Neuronal stem cell (in vitro differentiated cells): Measurements from ENCODE around the gene TNFRSF12A.

Source experiments
- DNase-seq: peaks from one replicate; pipeline ENCODE4 v3.0.0-alpha.2; 2013; ENCODE audit warnings: low spot score
- H2AFZ ChIP-seq: one replicate; pipeline ENCODE4 v1.6.1; 2013; ENCODE audit warnings: mild to moderate bottlenecking, low read length, inconsistent platforms
- H2AK5ac ChIP-seq: 2 replicates; pipeline ENCODE4 v1.6.1; 2013; ENCODE audit warnings: low read depth, mild to moderate bottlenecking, inconsistent platforms, low read length, moderate library complexity, mixed read lengths
- H2BK120ac ChIP-seq: 2 replicates; pipeline ENCODE4 v1.6.1; 2013; ENCODE audit warnings: low read depth, mild to moderate bottlenecking, inconsistent platforms, low read length, moderate library complexity, mixed read lengths
- H2BK12ac ChIP-seq: one replicate; pipeline ENCODE4 v1.6.1; 2013; ENCODE audit warnings: low read length, inconsistent platforms
- H2BK15ac ChIP-seq: 2 replicates; pipeline ENCODE4 v1.6.1; 2013; ENCODE audit warnings: mild to moderate bottlenecking, low read length, inconsistent platforms, mixed read lengths
- H2BK5ac ChIP-seq: one replicate; pipeline ENCODE4 v1.6.1; 2013; ENCODE audit warnings: inconsistent platforms, mild to moderate bottlenecking, low read length, moderate library complexity
- H3K14ac ChIP-seq: one replicate; pipeline ENCODE4 v1.6.1; 2013; ENCODE audit warnings: low read length, inconsistent platforms
- H3K18ac ChIP-seq: 2 replicates; pipeline ENCODE4 v1.6.1; 2013; ENCODE audit warnings: low read length, inconsistent platforms
- H3K23ac ChIP-seq: 2 replicates; pipeline ENCODE4 v1.6.1; 2013; ENCODE audit warnings: low read depth, mild to moderate bottlenecking, mixed read lengths, low read length, inconsistent platforms; ENCODE audit not compliant: poor library complexity
- H3K27ac ChIP-seq: replicated peaks from 3 replicates; pipeline ENCODE4 v1.5.1; 2013; ENCODE audit warnings: low read length, inconsistent platforms
- H3K27me3 ChIP-seq, 3 experiments: 2 replicates each; pipeline ENCODE4 v1.6.1; 2013; ENCODE audit warnings: low read length in 3 of 3, mild to moderate bottlenecking in 2 of 3, inconsistent platforms in 1 of 3, low read depth in 1 of 3, mixed read lengths in 1 of 3, moderate library complexity in 1 of 3; ENCODE audit not compliant: control insufficient read depth in 3 of 3, insufficient read depth in 3 of 3
- H3K36me3 ChIP-seq, 2 donors: replicated peaks in 1 of 2; 2 replicates each; pipeline ENCODE4 v1.6.1; 2013; ENCODE audit warnings: low read length in 2 of 2; ENCODE audit not compliant: control insufficient read depth in 2 of 2, insufficient read depth in 2 of 2
- H3K4ac ChIP-seq: 2 replicates; pipeline ENCODE4 v1.6.1; 2013; ENCODE audit warnings: inconsistent platforms, mild to moderate bottlenecking, low read length, moderate library complexity
- H3K4me1 ChIP-seq, 2 donors: 1 replicate in 1 of 2; 2 replicates in 1 of 2; pipeline ENCODE4 v1.6.1; 2013; ENCODE audit warnings: low read length in 2 of 2, low read depth in 1 of 2; ENCODE audit not compliant: control insufficient read depth in 2 of 2, insufficient read depth in 1 of 2
- H3K4me2 ChIP-seq: one replicate; pipeline ENCODE4 v1.6.1; 2013; ENCODE audit warnings: mild to moderate bottlenecking, low read length, inconsistent platforms; ENCODE audit not compliant: insufficient read depth, poor library complexity, severe bottlenecking
- H3K4me3 ChIP-seq, 2 donors: 2 replicates each; pipeline ENCODE4 v1.5.1; 2013; ENCODE audit warnings: low read length in 2 of 2, mild to moderate bottlenecking in 2 of 2, inconsistent platforms in 1 of 2, moderate library complexity in 1 of 2
- H3K79me1 ChIP-seq: one replicate; pipeline ENCODE4 v1.6.1; 2013; ENCODE audit warnings: low read depth, mild to moderate bottlenecking, inconsistent platforms, low read length, moderate library complexity
- H3K9ac ChIP-seq: one replicate; pipeline ENCODE4 v1.6.1; 2013; ENCODE audit warnings: mild to moderate bottlenecking, low read depth, low read length, inconsistent platforms; ENCODE audit not compliant: poor library complexity
- H3K9me3 ChIP-seq, 2 donors: replicated peaks in 1 of 2; 2 replicates each; pipeline versions ENCODE3 to v1.6.1; 2013; ENCODE audit warnings: low read length in 2 of 2, mild to moderate bottlenecking in 2 of 2, inconsistent platforms in 1 of 2, low read depth in 1 of 2, mixed read lengths in 1 of 2, moderate library complexity in 1 of 2; ENCODE audit not compliant: control insufficient read depth in 2 of 2, insufficient read depth in 1 of 2
- H4K8ac ChIP-seq: one replicate; pipeline ENCODE4 v1.6.1; 2013; ENCODE audit warnings: low read depth, mild to moderate bottlenecking, inconsistent platforms, low read length, moderate library complexity
- H4K91ac ChIP-seq: one replicate; pipeline ENCODE4 v1.6.1; 2013; ENCODE audit warnings: low read length, low read depth, mild to moderate bottlenecking, inconsistent platforms; ENCODE audit not compliant: poor library complexity
- WGBS, 2 donors: extraction: QIAGEN DNeasy Blood & Tissue Kit; methylation state at CpG; one replicate each; pipeline ENCODE4 v1.1.7; 2013; ENCODE audit warnings: missing lambda C conversion rate in 2 of 2, mixed read lengths in 1 of 2; ENCODE audit not compliant: insufficient read length in 2 of 2, insufficient replicate concordance in 1 of 2; ENCODE audit errors: extremely low coverage in 2 of 2; 5-methylcytosine and 5-hydroxymethylcytosine counted together

Gene TNFRSF12A

GRCh38 chr16:2977440-2977839 lies 42.7 kb upstream of the TNFRSF12A start:
- H3K4me2 ChIP-seq, result no peak overlapping the region
- no CpG with 5 or more reads among the region's 6 CpGs for WGBS, 2 donors

GRCh38 chr16:2979669-2980226 lies 40.4 kb upstream of the TNFRSF12A start:
- no peak overlapping the region for H4K8ac ChIP-seq
- H2BK5ac ChIP-seq, result peak overlapping the region; percentile 90
- H3K14ac ChIP-seq, result peak overlapping the region; percentile 94
- peaks cover 0 to 8% (median 0%) of the 10 kb centered on the region in 3 experiments for H3K27me3 ChIP-seq
- H3K4ac ChIP-seq, result no peak overlapping the region
- no peaks in the 10 kb centered on the region for H3K9me3 ChIP-seq
- peak overlapping the region; percentile 85 for H2AFZ ChIP-seq
- H3K23ac ChIP-seq, result peak overlapping the region; percentile 100
- H2AK5ac ChIP-seq, result peak overlapping the region; percentile 63
- no CpG with 5 or more reads among the region's 43 CpGs for WGBS, 2 donors
- no peak overlapping the region for H3K27ac ChIP-seq
- no peak overlapping the region for H2BK120ac ChIP-seq
- no peak for DNase-seq
- H4K91ac ChIP-seq, result peak overlapping the region; percentile 53
- H2BK15ac ChIP-seq, result peak overlapping the region; percentile 94
- H3K9ac ChIP-seq, result peak overlapping the region; percentile 91
- peak overlapping the region; percentile 83 for H3K18ac ChIP-seq
- peak overlapping the region; percentile 93 for H3K4me2 ChIP-seq
- peak overlapping the region; percentile 87 to 95 for H3K4me3 ChIP-seq
- peaks cover 9% of the 10 kb centered on the region for H3K79me1 ChIP-seq
- peaks cover 13 to 40% of the 10 kb centered on the region in 2 donors for H3K36me3 ChIP-seq
- H2BK12ac ChIP-seq, result no peak overlapping the region
- peaks cover 14 to 20% of the 10 kb centered on the region in 2 donors for H3K4me1 ChIP-seq

More at GRCh38 chr16:2977440-2977839, 42.7 kb upstream of the TNFRSF12A start:
- H2BK5ac ChIP-seq, result no peak overlapping the region
- peaks cover 9% of the 10 kb centered on the region for H3K79me1 ChIP-seq
- H2BK12ac ChIP-seq, result no peak overlapping the region
- no peak overlapping the region for H2BK15ac ChIP-seq
- no peak overlapping the region for H4K8ac ChIP-seq
- no peak overlapping the region for H3K4me3 ChIP-seq
- peaks cover 0 to 3% (median 0%) of the 10 kb centered on the region in 3 experiments for H3K27me3 ChIP-seq
- H4K91ac ChIP-seq, result no peak overlapping the region
- no peak overlapping the region for H2AFZ ChIP-seq
- peaks cover 14 to 18% of the 10 kb centered on the region in 2 donors for H3K4me1 ChIP-seq
- DNase-seq, result no peak
- no peaks in the 10 kb centered on the region for H3K9me3 ChIP-seq
- no peak overlapping the region for H3K27ac ChIP-seq
- H3K9ac ChIP-seq, result no peak overlapping the region
- H3K4ac ChIP-seq, result no peak overlapping the region
- no peak overlapping the region for H3K18ac ChIP-seq
- H3K23ac ChIP-seq, result no peak overlapping the region
- H3K14ac ChIP-seq, result no peak overlapping the region
- no peak overlapping the region for H2BK120ac ChIP-seq
- no peak overlapping the region for H2AK5ac ChIP-seq
- peaks cover 26 to 63% of the 10 kb centered on the region in 2 donors for H3K36me3 ChIP-seq

GRCh38 chr16:2980227-2981176 lies 39.7 kb upstream of the TNFRSF12A start, which contains the start of gene PKMYT1:
Gene PKMYT1 (minus strand): TSS chr16:2980446. CDS start chr16:2979657, 789 bp downstream.
- peak within 1 kb of the TSS; percentile 98 for H3K9ac ChIP-seq
- H3K14ac ChIP-seq, result peak within 1 kb of the TSS; percentile 94
- H4K91ac ChIP-seq, result peak within 1 kb of the TSS; percentile 53
- H3K4me1 ChIP-seq, result peaks cover 14 to 20% of the 10 kb centered on the region in 2 donors
- H3K18ac ChIP-seq, result peak within 1 kb of the TSS; percentile 99
- H3K4me3 ChIP-seq, result peak within 1 kb of the TSS; percentile 87 to 95
- H3K4me2 ChIP-seq, result peak within 1 kb of the TSS; percentile 93
- peak within 1 kb of the TSS; percentile 37 for H3K4ac ChIP-seq
- peak within 1 kb of the TSS; percentile 65 for H4K8ac ChIP-seq
- peak within 1 kb of the TSS; percentile 85 for H2AFZ ChIP-seq
- H2AK5ac ChIP-seq, result peak within 1 kb of the TSS; percentile 96
- H3K23ac ChIP-seq, result peak within 1 kb of the TSS; percentile 100
- peaks cover 9% of the 10 kb centered on the region for H3K79me1 ChIP-seq
- H3K27me3 ChIP-seq, result peaks cover 0 to 12% (median 0%) of the 10 kb centered on the region in 3 experiments
- peak; percentile 87 for DNase-seq
- H3K9me3 ChIP-seq, result no peaks in the 10 kb centered on the region
- H3K36me3 ChIP-seq, result peaks cover 6 to 33% of the 10 kb centered on the region in 2 donors
- peak within 1 kb of the TSS; percentile 72 for H2BK120ac ChIP-seq
- no CpG with 5 or more reads among the region's 91 CpGs for WGBS, 2 donors
- H2BK5ac ChIP-seq, result peak within 1 kb of the TSS; percentile 90
- H3K27ac ChIP-seq, result peak within 1 kb of the TSS; percentile 81
- peak within 1 kb of the TSS; percentile 94 for H2BK15ac ChIP-seq
- H2BK12ac ChIP-seq, result peak within 1 kb of the TSS; percentile 41
